Esophagus squamous epithelium (tissue), 4 donors: ENCODE measurements around the gene BRPF1.

Experiments
- CTCF ChIP-seq, 6 experiments: fragments of 450-650 bp in 4 of 6; fragments of 200-600 bp in 2 of 6; sonication (generic) in 2 of 6; IDR thresholded peaks; one replicate each; pipeline ENCODE4 v1.5.1; 2016 to 2019; ENCODE audit warnings: antibody characterized with exemption in 6 of 6, mild to moderate bottlenecking in 4 of 6, moderate library complexity in 4 of 6
- POLR2A ChIP-seq, 4 donors: fragments of 450-650 bp; IDR thresholded peaks; one replicate each; pipeline ENCODE4 v1.6.1; 2017; ENCODE audit warnings: antibody characterized with exemption in 4 of 4, mild to moderate bottlenecking in 4 of 4, moderate library complexity in 3 of 4

- TF ChIP-seq CTCF (IDR thresholded peaks at IDR 0.05): no peak
- TF ChIP-seq POLR2A (IDR thresholded peaks at IDR 0.05): no peak
These were observed 16.5 kb downstream of the BRPF1 start for GRCh38 chr3:9748031-9748430.
